HepG2 (cell line): Measurements from ENCODE around the gene P4HB. TPM values are rescaled to one million over a fixed set of nuclear protein-coding genes. Genes with fewer than 3 reads are reported as not detected.

ENCODE experiments used
- AGO2 ChIP-seq: fragments of 200-400 bp; formaldehyde crosslinking; optimal IDR thresholded peaks from 2 replicates; pipeline ENCODE3; 2017; ENCODE audit warnings: mild to moderate bottlenecking, low read depth, low read length, moderate library complexity
- BORCS8-MEF2B ChIP-seq: sonication (generic); formaldehyde crosslinking; IDR thresholded peaks from 2 replicates; pipeline ENCODE4 v1.8.0; 2022; ENCODE audit warnings: mild to moderate bottlenecking, missing genetic modification reagents
- CEBPB ChIP-seq: IDR thresholded peaks from 2 replicates; pipeline ENCODE4 v1.6.1; 2011; ENCODE audit warnings: low read depth, low read length, improper control_type of control experiment, borderline replicate concordance
- FOSL1 ChIP-seq: sonication (generic); formaldehyde crosslinking; IDR thresholded peaks from 2 replicates; pipeline ENCODE4 v1.9.0; 2021; ENCODE audit warnings: missing genetic modification reagents, borderline replicate concordance
- HNRNPL ChIP-seq: fragments of 200-400 bp; formaldehyde crosslinking; IDR thresholded peaks from 2 replicates; pipeline ENCODE4 v1.6.1; 2017; ENCODE audit warnings: mild to moderate bottlenecking, low read depth, low read length
- MAZ ChIP-seq, 2 experiments: sonication (generic) in 1 of 2; formaldehyde crosslinking in 1 of 2; IDR thresholded peaks; 2 replicates each; pipeline versions ENCODE4 v1.5.0 to v1.6.1; 2012 to 2020; ENCODE audit warnings: low read depth in 2 of 2, mild to moderate bottlenecking in 2 of 2, borderline replicate concordance in 1 of 2, improper control_type of control experiment in 1 of 2, low read length in 1 of 2, missing genetic modification reagents in 1 of 2, moderate library complexity in 1 of 2
- PHF5A ChIP-seq: IDR thresholded peaks from one replicate; pipeline ENCODE4 v1.6.1; 2018; ENCODE audit warnings: low read depth, missing genetic modification reagents; ENCODE audit not compliant: unreplicated experiment
- POLR2A ChIP-seq, 2 experiments: IDR thresholded peaks; 2 replicates each; pipeline ENCODE4 v1.6.1; 2011; ENCODE audit warnings: low read depth in 2 of 2, low read length in 2 of 2, mild to moderate bottlenecking in 1 of 2, moderate library complexity in 1 of 2; ENCODE audit not compliant: insufficient read depth in 1 of 2
- POLR2AphosphoS2 ChIP-seq: IDR thresholded peaks from 2 replicates; pipeline ENCODE4 v1.6.1; 2011; ENCODE audit warnings: low read depth, low read length, improper control_type of control experiment
- POLR2AphosphoS5 ChIP-seq: IDR thresholded peaks from 2 replicates; pipeline ENCODE4 v1.6.1; 2012; ENCODE audit warnings: low read depth, low read length
- POLR2G ChIP-seq: fragments of 200-400 bp; formaldehyde crosslinking; IDR thresholded peaks from 2 replicates; pipeline ENCODE4 v1.6.1; 2018; ENCODE audit warnings: mild to moderate bottlenecking, low read depth, low read length, moderate library complexity
- TFDP1 ChIP-seq: IDR thresholded peaks from 2 replicates; pipeline ENCODE4 v1.6.1; 2016; ENCODE audit warnings: missing compliant biosample characterization, missing genetic modification reagents, borderline replicate concordance
- U2AF1 ChIP-seq: fragments of 200-400 bp; formaldehyde crosslinking; optimal IDR thresholded peaks from 2 replicates; pipeline ENCODE3; 2017; ENCODE audit warnings: mild to moderate bottlenecking, low read depth, low read length
- ZC3H13 ChIP-seq: sonication (generic); formaldehyde crosslinking; IDR thresholded peaks from 2 replicates; pipeline ENCODE4 v1.8.1; 2023; ENCODE audit warnings: mild to moderate bottlenecking, missing genetic modification reagents, moderate library complexity
- ZFP36L2 ChIP-seq: sonication (generic); formaldehyde crosslinking; IDR thresholded peaks from 2 replicates; pipeline ENCODE4 v1.4.0; 2020; ENCODE audit warnings: missing genetic modification reagents
- ZNF121 ChIP-seq: sonication (generic); formaldehyde crosslinking; IDR thresholded peaks from 2 replicates; pipeline ENCODE4 v1.5.0; 2020; ENCODE audit warnings: mild to moderate bottlenecking, missing genetic modification reagents
- ZNF263 ChIP-seq: sonication (generic); formaldehyde crosslinking; IDR thresholded peaks from 2 replicates; pipeline ENCODE4 v1.4.0; 2020; ENCODE audit warnings: missing genetic modification reagents
- ZNF572 ChIP-seq: sonication (generic); formaldehyde crosslinking; IDR thresholded peaks from 2 replicates; pipeline ENCODE4 v1.5.1; 2020; ENCODE audit warnings: mild to moderate bottlenecking, missing genetic modification reagents
- ZXDC ChIP-seq: sonication (generic); formaldehyde crosslinking; IDR thresholded peaks from 2 replicates; pipeline ENCODE4 v1.5.0; 2020; ENCODE audit warnings: mild to moderate bottlenecking, missing genetic modification reagents
- polyA plus RNA-seq, 8 experiments: library from polyadenylated mRNA; depleted of rRNA in 3 of 8; stranded (reverse) in 7 of 8; unstranded in 1 of 8; fragments of >200 nt; fragmentation: Illumina TruSeq in 4 of 8; extraction: Trizol in 4 of 8; gene quantifications; 2 replicates each; pipeline versions ENCODE4 v1.2.1 to v1.2.3, GENCODE V29; 2011 to 2016; ENCODE audit warnings: low read depth in 4 of 8, missing spikeins in 1 of 8, mixed read lengths in 1 of 8; ENCODE audit not compliant: insufficient read depth in 1 of 8
- total RNA-seq, 5 experiments: library from RNA; depleted of rRNA; stranded (reverse); fragments of >200 nt; fragmentation: Illumina TruSeq; extraction: Trizol; gene quantifications; 2 replicates each; pipeline ENCODE4 v1.2.3, GENCODE V29; 2016; ENCODE audit warnings: low read depth in 1 of 5
- TF ChIP-seq, protein P1 (sequence below): sonication (generic); formaldehyde crosslinking; IDR thresholded peaks from 2 replicates; pipeline ENCODE4 v1.5.1; 2020; ENCODE audit warnings: mild to moderate bottlenecking, missing genetic modification reagents, moderate library complexity

The P4HB gene
- total and polyA plus RNA-seq, 2 of the 13 experiments (the other 11 are each of a cell fraction or from before 2014, with no cell fraction given): 185 to 782 TPM

GRCh38 chr17:81842725-81843504 is 17.4 kb downstream of the P4HB start (continued):
- peak; percentile 20 for TF ChIP-seq PHF5A (CRISPR knock-in tag)
- peak; percentile 97 for TF ChIP-seq AGO2
- peak in 1 of 2 experiments; percentile 64; a peak in 3 of 4 replicates for TF ChIP-seq POLR2A (IDR thresholded peaks at IDR 0.05; ENCODE audit: insufficient read depth in 1 of 2, low read depth in 2 of 2, low read length in 2 of 2)
- TF ChIP-seq POLR2AphosphoS5: peak; percentile 56
- TF ChIP-seq ZNF263 (CRISPR knock-in tag): 0 out of 2 replicates have a peak, but pooled peaks have one; percentile 7
- 0 out of 2 replicates have a peak, but pooled peaks have one; percentile 31 for TF ChIP-seq BORCS8-MEF2B (CRISPR knock-in tag)
- TF ChIP-seq ZC3H13 (CRISPR knock-in tag): peak; percentile 94
- peak; percentile 19 for TF ChIP-seq U2AF1
- peak; percentile 78 for TF ChIP-seq POLR2G
- peak; percentile 82; the same call in 1 of the 2 replicates for TF ChIP-seq ZNF572 (CRISPR knock-in tag)
- TF ChIP-seq, protein P1, sequence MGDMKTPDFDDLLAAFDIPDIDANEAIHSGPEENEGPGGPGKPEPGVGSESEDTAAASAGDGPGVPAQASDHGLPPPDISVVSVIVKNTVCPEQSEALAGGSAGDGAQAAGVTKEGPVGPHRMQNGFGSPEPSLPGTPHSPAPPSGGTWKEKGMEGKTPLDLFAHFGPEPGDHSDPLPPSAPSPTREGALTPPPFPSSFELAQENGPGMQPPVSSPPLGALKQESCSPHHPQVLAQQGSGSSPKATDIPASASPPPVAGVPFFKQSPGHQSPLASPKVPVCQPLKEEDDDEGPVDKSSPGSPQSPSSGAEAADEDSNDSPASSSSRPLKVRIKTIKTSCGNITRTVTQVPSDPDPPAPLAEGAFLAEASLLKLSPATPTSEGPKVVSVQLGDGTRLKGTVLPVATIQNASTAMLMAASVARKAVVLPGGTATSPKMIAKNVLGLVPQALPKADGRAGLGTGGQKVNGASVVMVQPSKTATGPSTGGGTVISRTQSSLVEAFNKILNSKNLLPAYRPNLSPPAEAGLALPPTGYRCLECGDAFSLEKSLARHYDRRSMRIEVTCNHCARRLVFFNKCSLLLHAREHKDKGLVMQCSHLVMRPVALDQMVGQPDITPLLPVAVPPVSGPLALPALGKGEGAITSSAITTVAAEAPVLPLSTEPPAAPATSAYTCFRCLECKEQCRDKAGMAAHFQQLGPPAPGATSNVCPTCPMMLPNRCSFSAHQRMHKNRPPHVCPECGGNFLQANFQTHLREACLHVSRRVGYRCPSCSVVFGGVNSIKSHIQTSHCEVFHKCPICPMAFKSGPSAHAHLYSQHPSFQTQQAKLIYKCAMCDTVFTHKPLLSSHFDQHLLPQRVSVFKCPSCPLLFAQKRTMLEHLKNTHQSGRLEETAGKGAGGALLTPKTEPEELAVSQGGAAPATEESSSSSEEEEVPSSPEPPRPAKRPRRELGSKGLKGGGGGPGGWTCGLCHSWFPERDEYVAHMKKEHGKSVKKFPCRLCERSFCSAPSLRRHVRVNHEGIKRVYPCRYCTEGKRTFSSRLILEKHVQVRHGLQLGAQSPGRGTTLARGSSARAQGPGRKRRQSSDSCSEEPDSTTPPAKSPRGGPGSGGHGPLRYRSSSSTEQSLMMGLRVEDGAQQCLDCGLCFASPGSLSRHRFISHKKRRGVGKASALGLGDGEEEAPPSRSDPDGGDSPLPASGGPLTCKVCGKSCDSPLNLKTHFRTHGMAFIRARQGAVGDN (CRISPR knock-in tag): peak; percentile 31; the same call in 1 of the 2 replicates
- peak; percentile 56 for TF ChIP-seq CEBPB
- 0 out of 2 replicates have a peak, but pooled peaks have one; percentile 46 for TF ChIP-seq ZXDC
- 0 out of 2 replicates have a peak, but pooled peaks have one; percentile 7 for TF ChIP-seq FOSL1 (CRISPR knock-in tag)
- TF ChIP-seq ZFP36L2: no peak
- 0 out of 2 replicates have a peak, but pooled peaks have one; percentile 2 for TF ChIP-seq ZNF121 (CRISPR knock-in tag)
- 0 out of 2 replicates have a peak, but pooled peaks have one; percentile 21 for TF ChIP-seq HNRNPL
- no peak for TF ChIP-seq TFDP1
- TF ChIP-seq POLR2AphosphoS2: peak; percentile 95
- no peak for TF ChIP-seq MAZ (IDR thresholded peaks at IDR 0.05; ENCODE audit: borderline replicate concordance, low read depth, low read length)
- TF ChIP-seq MAZ (CRISPR knock-in tag; IDR thresholded peaks at IDR 0.05; ENCODE audit: low read depth): peak; percentile 26; the same call in 1 of the 2 replicates
